Chondrocyte (in vitro differentiated cells): ENCODE measurements around the gene KIAA1328. TPM values are rescaled to one million over a fixed set of nuclear protein-coding genes. Genes with fewer than 3 reads are reported as not detected.
A peak's percentile ranks its signal among the peaks of the same experiment; 100 is the strongest.

Experiments
- DNase-seq: peaks from one replicate; pipeline ENCODE4 v3.0.0; 2021; ENCODE audit warnings: mixed read lengths, low spot score
- H3K27ac Mint-ChIP-seq: one replicate; pipeline ENCODE4 v1.8.0; 2021; ENCODE audit warnings: mild to moderate bottlenecking, moderate library complexity, mixed read lengths; ENCODE audit not compliant: unreplicated experiment
- H3K27me3 Mint-ChIP-seq: 2 replicates; pipeline ENCODE4 v1.8.0; 2021; ENCODE audit warnings: low read depth, mixed read lengths
- H3K36me3 Mint-ChIP-seq: 2 replicates; pipeline ENCODE4 v1.8.0; 2021; ENCODE audit warnings: low read depth, mixed read lengths
- H3K4me1 Mint-ChIP-seq: 2 replicates; pipeline ENCODE4 v1.8.0; 2021; ENCODE audit warnings: low read depth, mild to moderate bottlenecking, mixed read lengths
- H3K4me3 Mint-ChIP-seq: one replicate; pipeline ENCODE4 v1.8.0; 2021; ENCODE audit warnings: mild to moderate bottlenecking, moderate library complexity, mixed read lengths; ENCODE audit not compliant: unreplicated experiment
- H3K9me3 Mint-ChIP-seq: 2 replicates; pipeline ENCODE4 v1.8.0; 2021; ENCODE audit warnings: low read depth, mixed read lengths
- total RNA-seq: library from RNA; stranded (reverse); gene quantifications from 3 replicates; pipeline ENCODE4 v1.2.1, GENCODE V29; 2021
- TF ChIP-seq, protein P1 (sequence below): fragments of 200-600 bp; sonication (generic); IDR thresholded peaks from 2 replicates; pipeline ENCODE4 v1.5.0; 2021; ENCODE audit warnings: antibody characterized with exemption, mild to moderate bottlenecking, moderate library complexity

KIAA1328 gene
- total RNA-seq, 1 donor from 2014 or later, result 6.3 TPM

DNA sequence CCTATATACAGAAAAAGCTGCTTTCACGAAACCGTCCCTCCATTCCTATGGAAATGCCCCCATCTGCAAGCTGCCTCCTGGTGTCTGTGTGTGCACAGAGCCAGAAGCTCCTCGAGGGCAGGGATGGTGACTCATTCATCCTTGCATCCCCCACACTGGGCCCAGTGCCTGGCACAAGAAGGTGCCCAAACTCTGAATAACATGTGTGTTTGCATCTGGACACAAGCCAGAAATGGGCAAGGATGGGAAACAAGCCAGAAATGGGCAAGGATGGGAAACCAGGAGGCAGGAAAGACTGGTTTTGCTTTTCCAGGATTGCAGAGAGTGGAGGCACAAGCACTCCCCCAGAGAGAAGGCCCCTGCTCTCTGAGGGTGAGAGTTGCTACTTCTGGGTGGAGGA, 422.8 kb downstream of the KIAA1328 start:
- no peak for DNase-seq
- H3K36me3 Mint-ChIP-seq, result no peaks in the 10 kb centered on the region
- H3K27ac Mint-ChIP-seq, result no peak overlapping the region
- peaks cover 33% of the 10 kb centered on the region for H3K27me3 Mint-ChIP-seq
- TF ChIP-seq, protein P1, sequence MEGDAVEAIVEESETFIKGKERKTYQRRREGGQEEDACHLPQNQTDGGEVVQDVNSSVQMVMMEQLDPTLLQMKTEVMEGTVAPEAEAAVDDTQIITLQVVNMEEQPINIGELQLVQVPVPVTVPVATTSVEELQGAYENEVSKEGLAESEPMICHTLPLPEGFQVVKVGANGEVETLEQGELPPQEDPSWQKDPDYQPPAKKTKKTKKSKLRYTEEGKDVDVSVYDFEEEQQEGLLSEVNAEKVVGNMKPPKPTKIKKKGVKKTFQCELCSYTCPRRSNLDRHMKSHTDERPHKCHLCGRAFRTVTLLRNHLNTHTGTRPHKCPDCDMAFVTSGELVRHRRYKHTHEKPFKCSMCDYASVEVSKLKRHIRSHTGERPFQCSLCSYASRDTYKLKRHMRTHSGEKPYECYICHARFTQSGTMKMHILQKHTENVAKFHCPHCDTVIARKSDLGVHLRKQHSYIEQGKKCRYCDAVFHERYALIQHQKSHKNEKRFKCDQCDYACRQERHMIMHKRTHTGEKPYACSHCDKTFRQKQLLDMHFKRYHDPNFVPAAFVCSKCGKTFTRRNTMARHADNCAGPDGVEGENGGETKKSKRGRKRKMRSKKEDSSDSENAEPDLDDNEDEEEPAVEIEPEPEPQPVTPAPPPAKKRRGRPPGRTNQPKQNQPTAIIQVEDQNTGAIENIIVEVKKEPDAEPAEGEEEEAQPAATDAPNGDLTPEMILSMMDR, result no peak
- peaks cover 10% of the 10 kb centered on the region for H3K4me1 Mint-ChIP-seq
- H3K4me3 Mint-ChIP-seq, result no peak overlapping the region
- no peaks in the 10 kb centered on the region for H3K9me3 Mint-ChIP-seq

GRCh38 chr18:37252342-37252741, 423.4 kb downstream of the KIAA1328 start:
- no peak for DNase-seq
- Mint-ChIP-seq H3K27me3 (peaks cover 38% of the 10 kb centered on the region), H3K4me3 (no peak overlapping the region), H3K9me3 (no peaks in the 10 kb centered on the region), H3K27ac (no peak overlapping the region), H3K36me3 (no peaks in the 10 kb centered on the region), H3K4me1 (peaks cover 10% of the 10 kb centered on the region)
- TF ChIP-seq, protein P1, result no peak

- no peak for DNase-seq
- peaks cover 42% of the 10 kb centered on the region for H3K27me3 Mint-ChIP-seq
- no peak overlapping the region for H3K27ac Mint-ChIP-seq
- peaks cover 10% of the 10 kb centered on the region for H3K4me1 Mint-ChIP-seq
- no peaks in the 10 kb centered on the region for H3K9me3 Mint-ChIP-seq
- no peaks in the 10 kb centered on the region for H3K36me3 Mint-ChIP-seq
- H3K4me3 Mint-ChIP-seq, result peak overlapping the region; percentile 36
- TF ChIP-seq, protein P1, result no peak
Observed at GRCh38 chr18:37252854-37253393, 424.0 kb downstream of the KIAA1328 start.

- no peak for DNase-seq
- H3K9me3 Mint-ChIP-seq, result no peaks in the 10 kb centered on the region
- H3K4me3 Mint-ChIP-seq, result peak overlapping the region; percentile 67
- H3K4me1 Mint-ChIP-seq, result peaks cover 10% of the 10 kb centered on the region
- H3K27ac Mint-ChIP-seq, result no peak overlapping the region
- TF ChIP-seq, protein P1, result peak; percentile 27
- H3K36me3 Mint-ChIP-seq, result no peaks in the 10 kb centered on the region
- peaks cover 49% of the 10 kb centered on the region for H3K27me3 Mint-ChIP-seq
Observed at GRCh38 chr18:37253394-37254235, 424.7 kb downstream of the KIAA1328 start.

GRCh38 chr18:37254236-37254754, 425.4 kb downstream of the KIAA1328 start:
- Mint-ChIP-seq H3K36me3 (no peaks in the 10 kb centered on the region), H3K27me3 (peaks cover 51% of the 10 kb centered on the region), H3K4me3 (peak overlapping the region; percentile 60), H3K27ac (no peak overlapping the region), H3K9me3 (no peaks in the 10 kb centered on the region), H3K4me1 (peaks cover 10% of the 10 kb centered on the region)
- TF ChIP-seq, protein P1, result no peak
- DNase-seq, result no peak
